GM10266 (cell line): Measurements from ENCODE around the gene LRIG1.

Source experiments
- DNase-seq: peaks from one replicate; pipeline ENCODE4 v3.0.0; 2012; ENCODE audit errors: extremely low spot score
- TF ChIP-seq, protein P1 (sequence below): IDR thresholded peaks from 2 replicates; pipeline ENCODE4 v1.5.1; 2012; ENCODE audit warnings: mild to moderate bottlenecking, low read depth; ENCODE audit not compliant: control insufficient read depth, insufficient read depth; ENCODE audit errors: missing control alignments

Gene LRIG1

GRCh38 chr3:66536791-66537190 is 36.0 kb upstream of the LRIG1 start:
- TF ChIP-seq, protein P1, sequence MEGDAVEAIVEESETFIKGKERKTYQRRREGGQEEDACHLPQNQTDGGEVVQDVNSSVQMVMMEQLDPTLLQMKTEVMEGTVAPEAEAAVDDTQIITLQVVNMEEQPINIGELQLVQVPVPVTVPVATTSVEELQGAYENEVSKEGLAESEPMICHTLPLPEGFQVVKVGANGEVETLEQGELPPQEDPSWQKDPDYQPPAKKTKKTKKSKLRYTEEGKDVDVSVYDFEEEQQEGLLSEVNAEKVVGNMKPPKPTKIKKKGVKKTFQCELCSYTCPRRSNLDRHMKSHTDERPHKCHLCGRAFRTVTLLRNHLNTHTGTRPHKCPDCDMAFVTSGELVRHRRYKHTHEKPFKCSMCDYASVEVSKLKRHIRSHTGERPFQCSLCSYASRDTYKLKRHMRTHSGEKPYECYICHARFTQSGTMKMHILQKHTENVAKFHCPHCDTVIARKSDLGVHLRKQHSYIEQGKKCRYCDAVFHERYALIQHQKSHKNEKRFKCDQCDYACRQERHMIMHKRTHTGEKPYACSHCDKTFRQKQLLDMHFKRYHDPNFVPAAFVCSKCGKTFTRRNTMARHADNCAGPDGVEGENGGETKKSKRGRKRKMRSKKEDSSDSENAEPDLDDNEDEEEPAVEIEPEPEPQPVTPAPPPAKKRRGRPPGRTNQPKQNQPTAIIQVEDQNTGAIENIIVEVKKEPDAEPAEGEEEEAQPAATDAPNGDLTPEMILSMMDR: no peak
- DNase-seq: no peak

DNA sequence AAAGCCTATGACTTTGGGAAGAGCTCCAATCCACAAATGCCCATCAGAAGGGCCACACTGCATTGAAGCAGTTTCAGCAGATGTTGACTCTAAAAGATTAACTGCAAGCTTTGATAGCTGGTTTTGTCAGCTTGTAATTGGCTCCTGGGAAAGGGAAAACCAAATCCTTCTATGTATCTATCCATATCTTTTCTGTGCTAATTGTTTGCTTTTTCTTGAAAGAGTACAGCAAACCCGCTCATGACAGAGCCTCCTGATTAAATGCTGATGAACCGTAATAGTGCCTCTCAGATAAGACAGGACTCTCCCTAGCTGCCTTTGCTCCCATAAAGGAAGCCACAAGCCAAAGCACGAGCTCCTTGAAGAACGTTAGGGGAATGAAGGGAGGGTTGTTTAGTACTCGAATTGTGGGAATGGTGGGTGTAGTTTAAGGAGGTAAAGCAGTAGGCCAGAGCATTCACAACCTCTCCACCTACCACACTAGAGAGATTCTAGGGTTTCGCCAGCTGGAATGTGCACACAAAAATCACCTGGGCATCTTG is 33.6 kb upstream of the LRIG1 start:
- TF ChIP-seq, protein P1: no peak
- no peak for DNase-seq

DNA sequence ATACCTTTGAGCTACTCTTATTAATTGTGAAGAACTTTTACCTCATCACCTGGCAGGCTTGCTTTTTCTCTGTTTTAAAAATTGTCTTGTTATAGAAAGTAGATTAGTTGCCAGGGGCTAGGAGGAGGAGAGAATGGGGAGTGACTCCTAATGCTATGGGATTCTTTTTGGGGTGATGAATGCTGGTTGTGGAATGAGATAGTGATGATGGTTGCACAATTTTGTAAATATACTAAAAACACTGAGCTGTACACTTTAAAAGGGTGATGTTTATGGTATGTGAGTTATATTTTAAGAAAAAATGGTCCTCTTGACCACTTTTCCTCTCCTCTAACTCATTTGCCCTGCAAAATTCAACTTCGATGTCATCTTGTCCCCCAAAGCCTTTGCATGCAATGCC is 31.8 kb upstream of the LRIG1 start:
- TF ChIP-seq, protein P1: no peak
- no peak for DNase-seq

GRCh38 chr3:66532160-66532587 is 31.4 kb upstream of the LRIG1 start:
- TF ChIP-seq, protein P1: no peak
- no peak for DNase-seq

DNA sequence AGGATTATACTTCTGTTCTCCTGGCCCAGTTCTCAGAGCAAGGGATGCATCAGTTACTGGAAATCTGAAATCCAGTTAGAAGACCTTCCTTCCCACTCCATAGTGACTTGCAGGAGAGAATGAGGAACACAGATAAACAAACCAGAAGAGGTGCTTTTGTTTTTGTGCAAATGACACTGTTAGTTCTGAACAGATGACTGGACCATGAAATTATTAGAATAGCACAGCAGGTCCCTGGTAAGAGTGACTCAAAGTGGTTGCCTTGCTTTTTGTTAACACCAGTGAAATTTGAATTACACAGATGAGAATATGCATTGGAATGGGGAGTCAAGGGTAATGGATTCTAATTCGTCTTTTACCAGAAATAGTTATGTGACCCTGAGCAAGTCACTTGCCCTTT is 30.4 kb upstream of the LRIG1 start:
- DNase-seq: no peak
- TF ChIP-seq, protein P1: no peak

DNA sequence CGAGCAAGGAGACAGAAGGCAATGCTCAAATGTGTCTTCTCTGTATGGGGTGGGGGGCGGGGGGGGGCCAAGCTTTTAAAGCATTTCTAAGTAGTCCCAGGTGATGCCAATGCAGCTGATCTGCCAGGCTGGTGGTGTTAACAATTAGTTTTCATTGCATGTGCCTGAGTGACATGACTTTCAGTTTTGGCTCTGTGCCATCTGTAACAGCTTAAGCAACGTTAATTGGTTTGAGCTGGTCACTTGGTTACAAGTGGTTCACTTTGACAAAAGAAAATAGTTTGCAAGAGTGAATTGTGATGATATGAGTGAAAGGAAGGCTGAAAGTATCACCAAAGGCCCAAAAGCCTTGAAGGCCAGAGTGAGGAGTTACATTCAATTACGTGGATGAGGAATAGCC is 26.4 kb upstream of the LRIG1 start:
- DNase-seq: no peak
- TF ChIP-seq, protein P1: no peak

DNA sequence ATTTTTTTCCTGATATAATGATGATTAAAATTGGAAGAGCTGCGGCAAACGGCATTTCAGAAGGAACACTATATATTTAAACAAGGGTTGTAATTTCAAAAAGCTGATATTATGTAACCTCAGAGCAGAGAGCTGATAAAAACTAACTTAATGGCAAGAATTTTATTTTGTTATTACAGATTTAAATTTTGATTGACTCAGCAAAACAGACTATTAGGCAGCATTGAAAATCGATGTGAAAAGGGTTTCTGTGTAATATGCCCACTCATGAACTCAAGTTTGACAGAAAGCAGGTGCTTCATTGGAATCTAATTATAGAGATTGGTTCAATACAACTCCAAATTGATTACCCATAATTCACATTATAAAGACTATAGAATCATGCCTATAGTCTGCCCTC is 24.9 kb upstream of the LRIG1 start:
- TF ChIP-seq, protein P1: no peak

More for the DNA sequence above, 24.9 kb upstream of the LRIG1 start:
- no peak for DNase-seq
